Neural cell (in vitro differentiated cells): Measurements from ENCODE around the gene GABRB1.

ENCODE experiments used
- CTCF ChIP-seq: fragments of 450-650 bp; IDR thresholded peaks from 2 replicates; pipeline ENCODE4 v1.5.1; 2014; ENCODE audit warnings: antibody characterized with exemption, mild to moderate bottlenecking, moderate library complexity; ENCODE audit not compliant: poor library complexity, severe bottlenecking
- EP300 ChIP-seq: fragments of 450-650 bp; conservative IDR thresholded peaks from 2 replicates; pipeline ENCODE4 v1.6.1; 2014; ENCODE audit warnings: antibody characterized with exemption, mild to moderate bottlenecking, moderate library complexity; ENCODE audit not compliant: poor library complexity, severe bottlenecking
- POLR2AphosphoS5 ChIP-seq: IDR thresholded peaks from 2 replicates; pipeline ENCODE4 v1.6.1; 2012

GRCh38 chr4:47185761-47186160, 154.4 kb downstream of the GABRB1 start:
- TF ChIP-seq CTCF (no peak), POLR2AphosphoS5 (no peak), EP300 (no peak)
